HepG2 (cell line): ENCODE results near the gene KDM5B. TPM values are rescaled to one million over a fixed set of nuclear protein-coding genes. Genes with fewer than 3 reads are reported as not detected.
A peak's percentile ranks its signal among the peaks of the same experiment; 100 is the strongest.

Experiments
- ATAD3A ChIP-seq: sonication (generic); formaldehyde crosslinking; IDR thresholded peaks from 2 replicates; pipeline ENCODE4 v1.4.0; 2020; ENCODE audit warnings: missing genetic modification reagents
- CBX2 ChIP-seq, 2 experiments: fragments of 200-600 bp in 1 of 2; sonication (generic); formaldehyde crosslinking in 1 of 2; IDR thresholded peaks; 2 replicates each; pipeline versions ENCODE4 v1.7.0 to v1.8.1; 2018 to 2022; ENCODE audit warnings: low read depth in 2 of 2, low read length in 1 of 2, mild to moderate bottlenecking in 1 of 2, missing genetic modification reagents in 1 of 2
- FLYWCH1 ChIP-seq: sonication (generic); formaldehyde crosslinking; IDR thresholded peaks from 2 replicates; pipeline ENCODE4 v1.8.1; 2023; ENCODE audit warnings: mild to moderate bottlenecking, missing genetic modification reagents
- HHEX ChIP-seq: IDR thresholded peaks from 2 replicates; pipeline ENCODE4 v1.6.1; 2016; ENCODE audit warnings: control low read depth
- PLRG1 ChIP-seq: fragments of 450-650 bp; conservative IDR thresholded peaks from 2 replicates; pipeline ENCODE4 v1.6.1; 2016
- PRPF4 ChIP-seq: fragments of 200-400 bp; formaldehyde crosslinking; IDR thresholded peaks from 2 replicates; pipeline ENCODE4 v1.6.1; 2016; ENCODE audit warnings: low read length, low read depth; ENCODE audit not compliant: poor library complexity, severe bottlenecking
- SNAI1 ChIP-seq: sonication (generic); formaldehyde crosslinking; IDR thresholded peaks from 2 replicates; pipeline ENCODE4 v1.5.0; 2020; ENCODE audit warnings: mild to moderate bottlenecking, missing genetic modification reagents, borderline replicate concordance
- TEAD2 ChIP-seq: sonication (generic); formaldehyde crosslinking; IDR thresholded peaks from 2 replicates; pipeline ENCODE4 v1.9.0; 2021; ENCODE audit warnings: missing genetic modification reagents
- ZKSCAN5 ChIP-seq: sonication (generic); formaldehyde crosslinking; IDR thresholded peaks from 2 replicates; pipeline ENCODE4 v1.5.1; 2020; ENCODE audit warnings: mild to moderate bottlenecking, missing genetic modification reagents
- ZNF44 ChIP-seq: sonication (generic); formaldehyde crosslinking; IDR thresholded peaks from 2 replicates; pipeline ENCODE4 v1.5.1; 2020; ENCODE audit warnings: mild to moderate bottlenecking, missing genetic modification reagents
- ZNF552 ChIP-seq: sonication (generic); formaldehyde crosslinking; IDR thresholded peaks from 2 replicates; pipeline ENCODE4 v1.9.0; 2022; ENCODE audit warnings: missing genetic modification reagents, mild to moderate bottlenecking, borderline replicate concordance
- ZNF670 ChIP-seq: sonication (generic); formaldehyde crosslinking; IDR thresholded peaks from 2 replicates; pipeline ENCODE4 v1.8.0; 2022; ENCODE audit warnings: mild to moderate bottlenecking, missing genetic modification reagents, borderline replicate concordance
- ZSCAN22 ChIP-seq: sonication (generic); formaldehyde crosslinking; IDR thresholded peaks from 2 replicates; pipeline ENCODE4 v1.4.0; 2020; ENCODE audit warnings: mild to moderate bottlenecking, missing genetic modification reagents
- polyA plus RNA-seq, 8 experiments: library from polyadenylated mRNA; depleted of rRNA in 3 of 8; stranded (reverse) in 7 of 8; unstranded in 1 of 8; fragments of >200 nt; fragmentation: Illumina TruSeq in 4 of 8; extraction: Trizol in 4 of 8; gene quantifications; 2 replicates each; pipeline versions ENCODE4 v1.2.1 to v1.2.3, GENCODE V29; 2011 to 2016; ENCODE audit warnings: low read depth in 4 of 8, missing spikeins in 1 of 8, mixed read lengths in 1 of 8; ENCODE audit not compliant: insufficient read depth in 1 of 8
- total RNA-seq, 5 experiments: library from RNA; depleted of rRNA; stranded (reverse); fragments of >200 nt; fragmentation: Illumina TruSeq; extraction: Trizol; gene quantifications; 2 replicates each; pipeline ENCODE4 v1.2.3, GENCODE V29; 2016; ENCODE audit warnings: low read depth in 1 of 5
- TF ChIP-seq, protein P1 (sequence below): sonication (generic); formaldehyde crosslinking; IDR thresholded peaks from 2 replicates; pipeline ENCODE4 v1.8.0; 2022; ENCODE audit warnings: mild to moderate bottlenecking, missing genetic modification reagents, moderate library complexity
- TF ChIP-seq, protein P2 (sequence below): sonication (generic); formaldehyde crosslinking; IDR thresholded peaks from 2 replicates; pipeline ENCODE4 v1.5.0; 2020; ENCODE audit warnings: missing genetic modification reagents
- TF ChIP-seq, protein P3 (sequence below): sonication (generic); formaldehyde crosslinking; IDR thresholded peaks from 2 replicates; pipeline ENCODE4 v1.5.0; 2020; ENCODE audit warnings: mild to moderate bottlenecking, missing genetic modification reagents
- TF ChIP-seq, protein P4 (sequence below): sonication (generic); formaldehyde crosslinking; IDR thresholded peaks from 2 replicates; pipeline ENCODE4 v1.5.1; 2020; ENCODE audit warnings: mild to moderate bottlenecking, missing genetic modification reagents, moderate library complexity
- TF ChIP-seq, protein P5 (sequence below): sonication (generic); formaldehyde crosslinking; IDR thresholded peaks from 2 replicates; pipeline ENCODE4 v1.9.0; 2021; ENCODE audit warnings: missing genetic modification reagents, mild to moderate bottlenecking, borderline replicate concordance

The KDM5B gene
- total and polyA plus RNA-seq, 2 of the 13 experiments (the other 11 are each of a cell fraction or from before 2014, with no cell fraction given), result 34.2 to 35.4 TPM

DNA sequence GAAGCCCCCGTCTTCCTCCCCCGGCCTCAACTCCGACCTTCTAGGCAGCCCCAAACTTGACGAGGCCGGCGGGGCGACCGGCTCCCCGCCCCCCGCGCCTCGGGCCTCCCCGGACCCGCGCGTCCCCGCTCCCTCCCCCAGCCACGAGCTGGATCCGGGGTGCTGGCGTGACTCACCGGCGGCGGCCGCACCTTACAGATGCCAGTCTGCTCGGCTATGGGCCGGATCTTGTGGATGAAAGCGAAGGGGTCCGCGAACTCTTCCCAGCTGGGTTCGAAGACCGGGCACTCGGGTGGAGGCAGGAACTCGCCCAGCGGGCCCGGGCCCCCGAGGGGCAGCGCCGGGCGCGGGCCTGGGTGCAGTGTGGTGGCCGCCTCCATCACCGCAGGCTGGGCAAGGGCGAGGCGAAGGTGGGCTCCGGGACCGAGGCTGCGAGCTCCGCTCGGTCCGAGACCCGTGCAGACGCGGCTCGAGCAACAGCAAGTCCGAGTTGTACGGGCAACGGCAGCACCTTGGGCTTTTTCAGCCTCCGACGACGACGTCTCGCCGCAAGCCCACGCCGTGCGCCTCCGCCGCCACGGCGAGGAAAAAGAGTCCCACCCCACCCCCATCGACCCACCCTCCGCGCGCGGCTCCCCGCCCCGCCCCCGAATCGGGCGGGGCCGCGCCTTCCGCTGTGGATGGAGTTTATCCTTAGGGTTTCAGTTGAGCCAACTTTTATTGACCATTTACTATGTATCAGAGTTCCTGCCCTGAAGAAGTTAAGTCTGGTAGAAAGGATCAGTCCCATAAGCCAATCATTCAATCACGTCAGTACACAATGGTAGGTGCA, at the start of gene KDM5B (continued):
- TF ChIP-seq, protein P1, sequence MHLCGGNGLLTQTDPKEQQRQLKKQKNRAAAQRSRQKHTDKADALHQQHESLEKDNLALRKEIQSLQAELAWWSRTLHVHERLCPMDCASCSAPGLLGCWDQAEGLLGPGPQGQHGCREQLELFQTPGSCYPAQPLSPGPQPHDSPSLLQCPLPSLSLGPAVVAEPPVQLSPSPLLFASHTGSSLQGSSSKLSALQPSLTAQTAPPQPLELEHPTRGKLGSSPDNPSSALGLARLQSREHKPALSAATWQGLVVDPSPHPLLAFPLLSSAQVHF, result peak; percentile 78
- TF ChIP-seq PRPF4 (no peak), ZNF670 (no peak), PLRG1 (no peak), TEAD2 (CRISPR knock-in tag) (no peak), ZSCAN22 (CRISPR knock-in tag) (no peak), HHEX (CRISPR knock-in tag) (no peak), SNAI1 (no peak), ATAD3A (CRISPR knock-in tag) (no peak), ZKSCAN5 (CRISPR knock-in tag) (no peak), ZNF552 (CRISPR knock-in tag) (0 out of 2 replicates have a peak, but pooled peaks have one; percentile 44), ZNF44 (no peak), FLYWCH1 (0 out of 2 replicates have a peak, but pooled peaks have one; percentile 73), CBX2 (IDR thresholded peaks at IDR 0.05; ENCODE audit: low read depth, low read length) (no peak), CBX2 (CRISPR knock-in tag; IDR thresholded peaks at IDR 0.05; ENCODE audit: low read depth) (no peak)
- TF ChIP-seq, protein P2, sequence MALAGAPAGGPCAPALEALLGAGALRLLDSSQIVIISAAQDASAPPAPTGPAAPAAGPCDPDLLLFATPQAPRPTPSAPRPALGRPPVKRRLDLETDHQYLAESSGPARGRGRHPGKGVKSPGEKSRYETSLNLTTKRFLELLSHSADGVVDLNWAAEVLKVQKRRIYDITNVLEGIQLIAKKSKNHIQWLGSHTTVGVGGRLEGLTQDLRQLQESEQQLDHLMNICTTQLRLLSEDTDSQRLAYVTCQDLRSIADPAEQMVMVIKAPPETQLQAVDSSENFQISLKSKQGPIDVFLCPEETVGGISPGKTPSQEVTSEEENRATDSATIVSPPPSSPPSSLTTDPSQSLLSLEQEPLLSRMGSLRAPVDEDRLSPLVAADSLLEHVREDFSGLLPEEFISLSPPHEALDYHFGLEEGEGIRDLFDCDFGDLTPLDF (CRISPR knock-in tag), result no peak
- TF ChIP-seq, protein P3, sequence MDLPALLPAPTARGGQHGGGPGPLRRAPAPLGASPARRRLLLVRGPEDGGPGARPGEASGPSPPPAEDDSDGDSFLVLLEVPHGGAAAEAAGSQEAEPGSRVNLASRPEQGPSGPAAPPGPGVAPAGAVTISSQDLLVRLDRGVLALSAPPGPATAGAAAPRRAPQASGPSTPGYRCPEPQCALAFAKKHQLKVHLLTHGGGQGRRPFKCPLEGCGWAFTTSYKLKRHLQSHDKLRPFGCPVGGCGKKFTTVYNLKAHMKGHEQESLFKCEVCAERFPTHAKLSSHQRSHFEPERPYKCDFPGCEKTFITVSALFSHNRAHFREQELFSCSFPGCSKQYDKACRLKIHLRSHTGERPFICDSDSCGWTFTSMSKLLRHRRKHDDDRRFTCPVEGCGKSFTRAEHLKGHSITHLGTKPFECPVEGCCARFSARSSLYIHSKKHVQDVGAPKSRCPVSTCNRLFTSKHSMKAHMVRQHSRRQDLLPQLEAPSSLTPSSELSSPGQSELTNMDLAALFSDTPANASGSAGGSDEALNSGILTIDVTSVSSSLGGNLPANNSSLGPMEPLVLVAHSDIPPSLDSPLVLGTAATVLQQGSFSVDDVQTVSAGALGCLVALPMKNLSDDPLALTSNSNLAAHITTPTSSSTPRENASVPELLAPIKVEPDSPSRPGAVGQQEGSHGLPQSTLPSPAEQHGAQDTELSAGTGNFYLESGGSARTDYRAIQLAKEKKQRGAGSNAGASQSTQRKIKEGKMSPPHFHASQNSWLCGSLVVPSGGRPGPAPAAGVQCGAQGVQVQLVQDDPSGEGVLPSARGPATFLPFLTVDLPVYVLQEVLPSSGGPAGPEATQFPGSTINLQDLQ, result 0 out of 2 replicates have a peak, but pooled peaks have one; percentile 22
- TF ChIP-seq, protein P4, sequence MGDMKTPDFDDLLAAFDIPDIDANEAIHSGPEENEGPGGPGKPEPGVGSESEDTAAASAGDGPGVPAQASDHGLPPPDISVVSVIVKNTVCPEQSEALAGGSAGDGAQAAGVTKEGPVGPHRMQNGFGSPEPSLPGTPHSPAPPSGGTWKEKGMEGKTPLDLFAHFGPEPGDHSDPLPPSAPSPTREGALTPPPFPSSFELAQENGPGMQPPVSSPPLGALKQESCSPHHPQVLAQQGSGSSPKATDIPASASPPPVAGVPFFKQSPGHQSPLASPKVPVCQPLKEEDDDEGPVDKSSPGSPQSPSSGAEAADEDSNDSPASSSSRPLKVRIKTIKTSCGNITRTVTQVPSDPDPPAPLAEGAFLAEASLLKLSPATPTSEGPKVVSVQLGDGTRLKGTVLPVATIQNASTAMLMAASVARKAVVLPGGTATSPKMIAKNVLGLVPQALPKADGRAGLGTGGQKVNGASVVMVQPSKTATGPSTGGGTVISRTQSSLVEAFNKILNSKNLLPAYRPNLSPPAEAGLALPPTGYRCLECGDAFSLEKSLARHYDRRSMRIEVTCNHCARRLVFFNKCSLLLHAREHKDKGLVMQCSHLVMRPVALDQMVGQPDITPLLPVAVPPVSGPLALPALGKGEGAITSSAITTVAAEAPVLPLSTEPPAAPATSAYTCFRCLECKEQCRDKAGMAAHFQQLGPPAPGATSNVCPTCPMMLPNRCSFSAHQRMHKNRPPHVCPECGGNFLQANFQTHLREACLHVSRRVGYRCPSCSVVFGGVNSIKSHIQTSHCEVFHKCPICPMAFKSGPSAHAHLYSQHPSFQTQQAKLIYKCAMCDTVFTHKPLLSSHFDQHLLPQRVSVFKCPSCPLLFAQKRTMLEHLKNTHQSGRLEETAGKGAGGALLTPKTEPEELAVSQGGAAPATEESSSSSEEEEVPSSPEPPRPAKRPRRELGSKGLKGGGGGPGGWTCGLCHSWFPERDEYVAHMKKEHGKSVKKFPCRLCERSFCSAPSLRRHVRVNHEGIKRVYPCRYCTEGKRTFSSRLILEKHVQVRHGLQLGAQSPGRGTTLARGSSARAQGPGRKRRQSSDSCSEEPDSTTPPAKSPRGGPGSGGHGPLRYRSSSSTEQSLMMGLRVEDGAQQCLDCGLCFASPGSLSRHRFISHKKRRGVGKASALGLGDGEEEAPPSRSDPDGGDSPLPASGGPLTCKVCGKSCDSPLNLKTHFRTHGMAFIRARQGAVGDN, result peak; percentile 80
- TF ChIP-seq, protein P5, sequence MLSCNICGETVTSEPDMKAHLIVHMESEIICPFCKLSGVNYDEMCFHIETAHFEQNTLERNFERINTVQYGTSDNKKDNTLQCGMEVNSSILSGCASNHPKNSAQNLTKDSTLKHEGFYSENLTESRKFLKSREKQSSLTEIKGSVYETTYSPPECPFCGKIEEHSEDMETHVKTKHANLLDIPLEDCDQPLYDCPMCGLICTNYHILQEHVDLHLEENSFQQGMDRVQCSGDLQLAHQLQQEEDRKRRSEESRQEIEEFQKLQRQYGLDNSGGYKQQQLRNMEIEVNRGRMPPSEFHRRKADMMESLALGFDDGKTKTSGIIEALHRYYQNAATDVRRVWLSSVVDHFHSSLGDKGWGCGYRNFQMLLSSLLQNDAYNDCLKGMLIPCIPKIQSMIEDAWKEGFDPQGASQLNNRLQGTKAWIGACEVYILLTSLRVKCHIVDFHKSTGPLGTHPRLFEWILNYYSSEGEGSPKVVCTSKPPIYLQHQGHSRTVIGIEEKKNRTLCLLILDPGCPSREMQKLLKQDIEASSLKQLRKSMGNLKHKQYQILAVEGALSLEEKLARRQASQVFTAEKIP (CRISPR knock-in tag), result no peak
